B cell (primary cell): Measurements from ENCODE around the gene MRPS11. TPM values are rescaled to one million over a fixed set of nuclear protein-coding genes. Genes with fewer than 3 reads are reported as not detected.

Experiments used
- ATAC-seq: fragments of 200-7000 bp; cut with Tn5 transposase; one replicate; pipeline ENCODE4 v1.10.0; 2021; ENCODE audit warnings: low read depth, mild to moderate bottlenecking, moderate number of reproducible peaks, moderate library complexity
- CTCF ChIA-PET: fragments of 350-600 bp; sonication (Branson Sonifier 250); formaldehyde crosslinking; loops from one replicate; lab custom pipeline; 2021; ENCODE audit warnings: antibody characterized with exemption, inconsistent platforms; lab: Charles Lee
- POLR2A ChIA-PET: fragments of 350-600 bp; sonication (Branson Sonifier 250); formaldehyde crosslinking; loops from one replicate; lab custom pipeline; 2021; ENCODE audit warnings: antibody characterized with exemption; lab: Charles Lee
- DNase-seq: peaks from one replicate; pipeline ENCODE4 v3.0.0; 2013
- H2AFZ ChIP-seq: 2 replicates; pipeline ENCODE4 v1.6.1; 2012; ENCODE audit warnings: mild to moderate bottlenecking, low read depth, low read length; ENCODE audit not compliant: insufficient read depth, poor library complexity, severe bottlenecking
- H3K27ac ChIP-seq, 2 donors: 1 replicate in 1 of 2; 2 replicates in 1 of 2; pipeline ENCODE4 v1.5.1; 2012 to 2013; ENCODE audit warnings: low read length in 2 of 2, mild to moderate bottlenecking in 2 of 2, moderate library complexity in 1 of 2
- H3K27me3 ChIP-seq, 4 experiments: fragments of 200-600 bp in 1 of 4; sonication (generic) in 1 of 4; replicated peaks in 1 of 4; 1 replicate in 2 of 4; 2 replicates in 2 of 4; pipeline versions ENCODE4 v1.6.1 to v1.7.0; 2013 to 2016; ENCODE audit warnings: low read length in 3 of 4, mild to moderate bottlenecking in 2 of 4, mixed read lengths in 1 of 4, moderate library complexity in 1 of 4; ENCODE audit not compliant: insufficient read depth in 4 of 4, control insufficient read depth in 3 of 4; ENCODE audit errors: control extremely low read depth in 1 of 4
- H3K36me3 ChIP-seq, 2 experiments: replicated peaks in 1 of 2; 1 replicate in 1 of 2; 2 replicates in 1 of 2; pipeline versions ENCODE4 v1.6.1 to v1.7.1; 2013; ENCODE audit warnings: low read length in 1 of 2; ENCODE audit not compliant: insufficient read depth in 2 of 2, control insufficient read depth in 1 of 2; ENCODE audit errors: control extremely low read depth in 1 of 2, extremely low read depth in 1 of 2
- H3K4me1 ChIP-seq, 2 donors: fragments of 200-600 bp in 1 of 2; sonication (generic) in 1 of 2; 1 replicate in 1 of 2; 2 replicates in 1 of 2; pipeline versions ENCODE4 v1.5.1 to v1.6.1; 2013 to 2017; ENCODE audit warnings: low read length in 2 of 2; ENCODE audit not compliant: control insufficient read depth in 2 of 2, insufficient read depth in 2 of 2
- H3K4me2 ChIP-seq: replicated peaks from 2 replicates; pipeline ENCODE3; 2012; ENCODE audit warnings: mild to moderate bottlenecking, low read depth, low read length; ENCODE audit not compliant: poor library complexity, severe bottlenecking
- H3K4me3 ChIP-seq, 5 experiments: fragments of 200-600 bp in 1 of 5; sonication (generic) in 1 of 5; 1 replicate in 3 of 5; 2 replicates in 2 of 5; pipeline versions ENCODE4 v1.5.1 to v1.7.0; 2011 to 2016; ENCODE audit warnings: low read length in 4 of 5, mild to moderate bottlenecking in 4 of 5, low read depth in 2 of 5, control low read depth in 1 of 5, moderate library complexity in 1 of 5; ENCODE audit not compliant: insufficient read depth in 1 of 5; ENCODE audit errors: control extremely low read depth in 1 of 5, extremely low read depth in 1 of 5
- H3K79me2 ChIP-seq: fragments of 200-600 bp; sonication (generic); one replicate; pipeline ENCODE4 v1.6.0; 2016; ENCODE audit warnings: low read length; ENCODE audit not compliant: control insufficient read depth, insufficient read depth
- H3K9ac ChIP-seq: fragments of 200-600 bp; sonication (generic); 2 replicates; pipeline ENCODE4 v1.6.1; 2017; ENCODE audit warnings: mild to moderate bottlenecking, low read length, moderate library complexity
- H3K9me3 ChIP-seq, 3 donors: one replicate each; pipeline versions ENCODE4 v1.6.1 to v1.7.1; 2013; ENCODE audit warnings: low read length in 2 of 3; ENCODE audit not compliant: control insufficient read depth in 2 of 3, insufficient read depth in 1 of 3; ENCODE audit errors: control extremely low read depth in 1 of 3
- H4K20me1 ChIP-seq: 2 replicates; pipeline ENCODE4 v1.6.0; 2012; ENCODE audit warnings: mild to moderate bottlenecking, low read length; ENCODE audit not compliant: insufficient read depth, control insufficient read depth, poor library complexity, severe bottlenecking
- H3K27ac Mint-ChIP-seq: one replicate; pipeline ENCODE4 v1.8.0; 2021; ENCODE audit warnings: mixed read lengths
- H3K27me3 Mint-ChIP-seq: one replicate; pipeline ENCODE4 v1.8.0; 2021; ENCODE audit warnings: mixed read lengths
- H3K4me1 Mint-ChIP-seq: one replicate; pipeline ENCODE4 v1.8.0; 2021; ENCODE audit warnings: mixed read lengths
- H3K4me3 Mint-ChIP-seq: one replicate; pipeline ENCODE4 v1.8.0; 2021; ENCODE audit warnings: mixed read lengths
- H3K9me3 Mint-ChIP-seq: one replicate; pipeline ENCODE4 v1.8.0; 2022; ENCODE audit warnings: mixed read lengths; ENCODE audit not compliant: insufficient read depth
- CTCF ChIP-seq: fragments of 200-600 bp; IDR thresholded peaks from one replicate; pipeline ENCODE4 v1.8.0; 2022; ENCODE audit warnings: antibody characterized with exemption, mild to moderate bottlenecking
- EZH2 ChIP-seq: IDR thresholded peaks from 2 replicates; pipeline ENCODE4 v1.6.1; 2012; ENCODE audit warnings: borderline replicate concordance, low read depth, mild to moderate bottlenecking, moderate library complexity, low read length; ENCODE audit not compliant: insufficient read depth, poor library complexity, severe bottlenecking
- WGBS: methylation state at CpG from one replicate; pipeline ENCODE4 v1.1.5; 2013; ENCODE audit warnings: missing lambda C conversion rate; ENCODE audit not compliant: insufficient coverage; 5-methylcytosine and 5-hydroxymethylcytosine counted together
- intact Hi-C: fragments of 100-400 bp; cut with micrococcal nuclease; formaldehyde crosslinking; loops from one replicate; pipeline ENCODE4 v1.10.0; 2022
- polyA minus RNA-seq: library from RNA; depleted of rRNA, polyadenylated mRNA; stranded (reverse); fragments of >200 nt; gene quantifications from 2 replicates; pipeline ENCODE4 v1.2.3, GENCODE V29; 2012
- polyA plus RNA-seq: library from polyadenylated mRNA; depleted of rRNA; stranded (reverse); fragments of >200 nt; gene quantifications from 2 replicates; pipeline ENCODE4 v1.2.3, GENCODE V29; 2012
- total RNA-seq, 2 donors: library from RNA; stranded (reverse); fragments of 120-200 nt in 1 of 2; gene quantifications; 1 replicate in 1 of 2; 2 replicates in 1 of 2; pipeline versions ENCODE4 v1.2.3 to v1.2.4, GENCODE V29; 2013 to 2022

The MRPS11 gene
- total RNA-seq, result 37.9 and 40.1 TPM in 2 replicates
- 28.2 TPM for total RNA-seq (2013)
- 18.5 and 21.1 TPM in 2 replicates for polyA plus RNA-seq
- 22.8 and 25.8 TPM in 2 replicates for polyA minus RNA-seq

- Histone ChIP-seq H3K27ac (peak within 1 kb of the TSS; percentile 67 to 96), H3K27me3 (no peaks in the 10 kb centered on the region), H3K4me2 (peak within 1 kb of the TSS; percentile 92), H3K9me3 (no peaks in the 10 kb centered on the region), H3K79me2 (peaks cover 37% of the 10 kb centered on the region), H3K9ac (peak within 1 kb of the TSS; percentile 96), H4K20me1 (no peaks in the 10 kb centered on the region), H3K4me3 (peak within 1 kb of the TSS; percentile 77 to 99 (median 87)), H2AFZ (peak within 1 kb of the TSS; percentile 94), H3K4me1 (peaks cover 14 to 17% of the 10 kb centered on the region in 2 donors), H3K36me3 (peaks cover 0 to 38% of the 10 kb centered on the region in 2 experiments)
- CTCF ChIA-PET, result interaction anchor here (0.8 to 1.8 kb wide), 7 partner anchors 13 to 438 kb away, joined by 3 to 9 read pairs (median 4); partner anchors contain the start of gene ISG20
- Mint-ChIP-seq H3K27me3 (no peaks in the 10 kb centered on the region), H3K4me1 (peaks cover 26% of the 10 kb centered on the region), H3K4me3 (peak within 1 kb of the TSS; percentile 97), H3K9me3 (no peaks in the 10 kb centered on the region), H3K27ac (peak within 1 kb of the TSS; percentile 99)
- ATAC-seq (peak; percentile 92), DNase-seq (peak; percentile 95)
- TF ChIP-seq EZH2 (no peak), CTCF (no peak)
- WGBS, result 2% methylated on average over 46 of the region's 55 CpGs
- POLR2A ChIA-PET, result interaction anchor here (0.8 to 1.2 kb wide), 3 partner anchors 13 to 171 kb away, joined by 3 read pairs; partner anchors contain the start of gene ISG20
- intact Hi-C loops, result loop anchor here (2.0 to 10.0 kb wide), 3 partner anchors 155 to 777 kb away; partner anchors contain the start of genes ABHD2, AEN and FANCI
These were observed at the start of gene MRPS11, which contains the start of gene MRPL46 for GRCh38 chr15:88467073-88467934. TSS of gene MRPS11 (plus strand) at chr15:88467708. CDS start at chr15:88467718, 10 bp downstream. TSS of gene MRPL46 (minus strand) at chr15:88467388. CDS start at chr15:88467377, 11 bp downstream.
